ENCODE measurements around the gene PCGF1.
"Not testable (repeated sequence)": the region's sequence is repeated elsewhere in the genome, so short reads cannot be mapped to it uniquely, and the experiment has no call there.

The PCGF1 gene

GRCh38 chr2:74491648-74492544 is 15.6 kb downstream of the PCGF1 start:
- Histone ChIP-seq H3K27ac (no peak overlapping the region), H3K4me2 (no peak overlapping the region), H4K20me1 (peaks cover 8% of the 10 kb centered on the region; the same call in 1 of the 2 replicates), H3K4me3 (no peak overlapping the region), H3K36me3 (peaks cover 88% of the 10 kb centered on the region), H3K9ac (no peak overlapping the region), H3K4me1 (no peaks in the 10 kb centered on the region), H3K9me3 (no peaks in the 10 kb centered on the region), H3K27me3 (peaks cover 14% of the 10 kb centered on the region)
- no peak for TF ChIP-seq Cebpa-rat (IDR thresholded peaks at IDR 0.05)

- Histone ChIP-seq H3K9ac (no peak overlapping the region), H3K27ac (no peak overlapping the region), H3K4me3 (no peak overlapping the region), H3K9me3 (no peaks in the 10 kb centered on the region), H3K4me1 (no peaks in the 10 kb centered on the region), H3K4me2 (no peak overlapping the region), H3K36me3 (peaks cover 95% of the 10 kb centered on the region), H4K20me1 (no peaks in the 10 kb centered on the region), H3K27me3 (no peaks in the 10 kb centered on the region)
- TF ChIP-seq Cebpa-rat (IDR thresholded peaks at IDR 0.05) = no peak
These were observed 17.6 kb downstream of the PCGF1 start for GRCh38 chr2:74489906-74490305.

- Histone ChIP-seq H3K4me1 (peaks cover 8% of the 10 kb centered on the region), H4K20me1 (no peaks in the 10 kb centered on the region), H3K27ac (no peak overlapping the region), H3K9me3 (no peaks in the 10 kb centered on the region), H3K36me3 (peaks cover 86% of the 10 kb centered on the region), H3K9ac (no peak overlapping the region), H3K27me3 (no peaks in the 10 kb centered on the region), H3K4me2 (no peak overlapping the region), H3K4me3 (no peak overlapping the region)
- TF ChIP-seq Cebpa-rat (IDR thresholded peaks at IDR 0.05) = no peak
These were observed 18.6 kb downstream of the PCGF1 start for GRCh38 chr2:74488643-74489481.

- no peak overlapping the region for H3K4me3 ChIP-seq
- TF ChIP-seq Cebpa-rat (IDR thresholded peaks at IDR 0.05) = no peak
- no peak overlapping the region for H3K9ac ChIP-seq
- H3K9me3 ChIP-seq = no peaks in the 10 kb centered on the region
- H3K27me3 ChIP-seq = no peaks in the 10 kb centered on the region
- H3K4me2 ChIP-seq = no peak overlapping the region
- peaks cover 11% of the 10 kb centered on the region for H4K20me1 ChIP-seq
- H3K36me3 ChIP-seq = peaks cover 59% of the 10 kb centered on the region
- peaks cover 23% of the 10 kb centered on the region for H3K4me1 ChIP-seq
- no peak overlapping the region for H3K27ac ChIP-seq
These were observed 21.4 kb downstream of the PCGF1 start for GRCh38 chr2:74486141-74486540.

GRCh38 chr2:74483675-74484164 is 23.8 kb downstream of the PCGF1 start:
- Histone ChIP-seq H4K20me1 (peaks cover 18% of the 10 kb centered on the region), H3K4me3 (peak overlapping the region; percentile 85), H3K36me3 (peaks cover 58% of the 10 kb centered on the region), H3K4me2 (peak overlapping the region; percentile 85), H3K9ac (peak overlapping the region; percentile 83), H3K4me1 (peaks cover 40% of the 10 kb centered on the region), H3K27ac (0 out of 2 replicates have a peak overlapping the region, but pooled peaks have one; percentile 86)
- H3K9me3 ChIP-seq, H3K27me3 ChIP-seq: not testable (repeated sequence)

- no peaks in the 10 kb centered on the region for H3K9me3 ChIP-seq
- H3K27me3 ChIP-seq = no peaks in the 10 kb centered on the region
- H3K4me1 ChIP-seq = peaks cover 40% of the 10 kb centered on the region
- TF ChIP-seq Cebpa-rat (IDR thresholded peaks at IDR 0.05) = no peak
- peak within 1 kb of the TSS; percentile 85 for H3K4me3 ChIP-seq
- peaks cover 18% of the 10 kb centered on the region for H4K20me1 ChIP-seq
- peak within 1 kb of the TSS; percentile 83 for H3K9ac ChIP-seq
- peak within 1 kb of the TSS; percentile 86 for H3K27ac ChIP-seq
- peak within 1 kb of the TSS; percentile 100 for H3K4me2 ChIP-seq
- H3K36me3 ChIP-seq = peaks cover 55% of the 10 kb centered on the region
These were observed 24.5 kb downstream of the PCGF1 start, which contains the start of the genes CCDC142 and TTC31 for GRCh38 chr2:74482801-74483674. Gene CCDC142 (minus strand): TSS chr2:74482998. CDS start chr2:74482837, 161 bp downstream. Gene TTC31 (plus strand): TSS chr2:74483081. CDS start chr2:74483096, 15 bp downstream.

GRCh38 chr2:74481961-74482800 is 25.3 kb downstream of the PCGF1 start:
- TF ChIP-seq Cebpa-rat (IDR thresholded peaks at IDR 0.05) = no peak
- peaks cover 18% of the 10 kb centered on the region for H4K20me1 ChIP-seq

GRCh38 chr2:74481431-74481830 is 26.1 kb downstream of the PCGF1 start:
- Histone ChIP-seq H3K9ac (peak overlapping the region; percentile 83), H3K4me1 (peaks cover 40% of the 10 kb centered on the region), H3K36me3 (peaks cover 53% of the 10 kb centered on the region), H3K4me3 (peak overlapping the region; percentile 85), H3K9me3 (no peaks in the 10 kb centered on the region), H3K4me2 (peak overlapping the region; percentile 100), H3K27me3 (no peaks in the 10 kb centered on the region), H4K20me1 (peaks cover 18% of the 10 kb centered on the region), H3K27ac (peak overlapping the region; percentile 86)
- no peak for TF ChIP-seq Cebpa-rat (IDR thresholded peaks at IDR 0.05)

More at GRCh38 chr2:74481961-74482800, 25.3 kb downstream of the PCGF1 start:
- Histone ChIP-seq H3K9ac (peak overlapping the region; percentile 83), H3K4me1 (peaks cover 40% of the 10 kb centered on the region), H3K27ac (peak overlapping the region; percentile 86), H3K9me3 (no peaks in the 10 kb centered on the region), H3K4me2 (peak overlapping the region; percentile 100), H3K27me3 (no peaks in the 10 kb centered on the region), H3K36me3 (peaks cover 53% of the 10 kb centered on the region), H3K4me3 (peak overlapping the region; percentile 85)

All from BLaER1 (cell line).